GM12875 (cell line): ENCODE results near the gene SH2D4B.

Experiments
- H3K4me3 ChIP-seq: one replicate; pipeline ENCODE4 v1.5.1; 2011; ENCODE audit warnings: low read depth, low read length, control low read depth
- CTCF ChIP-seq: IDR thresholded peaks from 2 replicates; pipeline ENCODE4 v1.5.1; 2011; ENCODE audit warnings: low read depth, mild to moderate bottlenecking, control low read depth, inconsistent platforms, low read length, moderate library complexity, borderline replicate concordance; ENCODE audit not compliant: insufficient read depth

Gene SH2D4B

GRCh38 chr10:80619036-80619435 is 81.3 kb downstream of the SH2D4B start:
- H3K4me3 ChIP-seq: no peak overlapping the region
- TF ChIP-seq CTCF: no peak

GRCh38 chr10:80622153-80622552 is 84.5 kb downstream of the SH2D4B start:
- no peak for TF ChIP-seq CTCF
- H3K4me3 ChIP-seq: no peak overlapping the region

- TF ChIP-seq CTCF: no peak
- no peak overlapping the region for H3K4me3 ChIP-seq
Observed at GRCh38 chr10:80630324-80630723, 92.6 kb downstream of the SH2D4B start.

GRCh38 chr10:80632742-80633141 is 95.0 kb downstream of the SH2D4B start:
- TF ChIP-seq CTCF: no peak

GRCh38 chr10:80633383-80633860 is 95.7 kb downstream of the SH2D4B start:
- no peak for TF ChIP-seq CTCF
- no peak overlapping the region for H3K4me3 ChIP-seq

More at GRCh38 chr10:80632742-80633141, 95.0 kb downstream of the SH2D4B start:
- H3K4me3 ChIP-seq: no peak overlapping the region

- H3K4me3 ChIP-seq: no peak overlapping the region
- TF ChIP-seq CTCF: no peak
Observed at GRCh38 chr10:80633910-80634309, 96.2 kb downstream of the SH2D4B start.

GRCh38 chr10:80642661-80643060 is 105.0 kb downstream of the SH2D4B start:
- no peak overlapping the region for H3K4me3 ChIP-seq
- TF ChIP-seq CTCF: no peak
